IPS-18c (cell line): ENCODE results near the gene CAPN8.
"Not testable (repeated sequence)": the region's sequence is repeated elsewhere in the genome, so short reads cannot be mapped to it uniquely, and the experiment has no call there.

Experiments used
- H3K4me3 ChIP-seq: 2 replicates; pipeline ENCODE4 v1.7.0; 2013; ENCODE audit warnings: low read depth, mild to moderate bottlenecking, low read length, moderate library complexity; ENCODE audit not compliant: insufficient read depth
- H3K9me3 ChIP-seq: one replicate; pipeline ENCODE4 v1.6.1; 2013; ENCODE audit warnings: mild to moderate bottlenecking, low read length, moderate library complexity; ENCODE audit not compliant: control insufficient read depth, insufficient read depth

CAPN8 gene

DNA sequence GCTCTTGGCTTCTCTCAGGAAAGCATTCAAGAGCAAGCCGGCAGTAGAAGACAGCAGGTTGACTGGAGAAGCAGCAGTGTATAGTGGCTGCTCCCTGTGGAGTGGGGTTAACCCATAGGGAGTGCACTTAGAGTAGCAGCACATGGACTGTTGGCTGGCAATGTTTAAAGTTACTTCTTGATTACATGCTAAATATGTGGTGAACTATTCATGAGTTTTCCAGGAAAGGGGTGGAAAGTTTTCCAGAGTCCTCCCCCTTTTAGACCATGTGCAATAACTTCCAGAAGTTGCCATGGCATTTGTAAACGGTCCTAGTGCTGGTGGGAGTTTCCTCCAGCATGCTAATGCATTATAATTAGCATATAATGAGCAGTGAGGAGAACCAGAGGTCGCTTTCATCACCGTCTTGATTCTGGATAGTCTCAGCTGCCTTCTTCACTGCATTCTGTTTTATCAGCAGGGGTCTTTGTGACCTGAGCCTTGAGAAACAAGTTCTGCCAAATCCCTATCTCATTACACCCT, 140.5 kb downstream of the CAPN8 start:
- Histone ChIP-seq H3K4me3 (no peak overlapping the region), H3K9me3 (peaks cover 2% of the 10 kb centered on the region)

- Histone ChIP-seq H3K9me3 (peaks cover 2% of the 10 kb centered on the region), H3K4me3 (no peak overlapping the region)
Measured at GRCh38 chr1:223521150-223521549, 144.4 kb downstream of the CAPN8 start.

DNA sequence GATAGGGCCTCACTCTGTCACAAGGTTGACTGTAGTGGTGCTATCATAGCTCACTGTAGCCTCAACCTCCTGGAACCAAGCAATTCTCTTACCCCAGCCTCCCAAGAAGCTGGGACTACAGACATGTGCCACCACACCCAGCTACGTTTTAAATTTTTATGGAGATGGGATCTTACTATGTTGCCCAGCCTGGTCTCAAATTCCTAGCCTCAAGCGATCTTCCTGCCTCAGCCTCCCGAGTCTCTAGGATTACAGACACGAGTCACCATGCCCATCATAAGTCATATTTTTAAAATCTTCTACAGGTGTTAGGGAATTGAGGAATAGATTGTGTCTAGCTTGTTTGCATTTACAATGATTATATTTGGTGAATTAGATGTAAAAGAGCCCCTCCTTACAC, 145.3 kb downstream of the CAPN8 start:
- Histone ChIP-seq H3K9me3 (peaks cover 2% of the 10 kb centered on the region), H3K4me3 (no peak overlapping the region)

DNA sequence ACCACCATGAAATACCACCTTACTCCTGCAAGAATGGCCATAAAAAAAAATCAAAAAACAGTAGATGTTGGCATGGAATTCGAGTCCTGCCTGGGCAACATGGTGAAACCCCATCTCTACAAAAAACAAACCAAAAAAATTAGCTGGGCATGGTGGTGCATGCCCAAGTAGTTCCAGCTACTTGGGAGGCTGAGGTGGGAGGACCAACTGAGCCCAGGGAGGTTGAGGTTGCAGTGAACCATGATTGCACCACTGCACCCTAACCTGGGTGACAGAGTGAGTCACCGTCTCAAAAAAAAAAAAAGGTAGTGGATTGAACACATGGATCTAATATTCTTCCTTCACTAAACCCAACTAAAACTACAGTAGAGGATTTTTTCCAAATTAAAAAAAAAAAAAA, 146.4 kb downstream of the CAPN8 start:
- H3K9me3 ChIP-seq, result peaks cover 2% of the 10 kb centered on the region
- no peak overlapping the region for H3K4me3 ChIP-seq

DNA sequence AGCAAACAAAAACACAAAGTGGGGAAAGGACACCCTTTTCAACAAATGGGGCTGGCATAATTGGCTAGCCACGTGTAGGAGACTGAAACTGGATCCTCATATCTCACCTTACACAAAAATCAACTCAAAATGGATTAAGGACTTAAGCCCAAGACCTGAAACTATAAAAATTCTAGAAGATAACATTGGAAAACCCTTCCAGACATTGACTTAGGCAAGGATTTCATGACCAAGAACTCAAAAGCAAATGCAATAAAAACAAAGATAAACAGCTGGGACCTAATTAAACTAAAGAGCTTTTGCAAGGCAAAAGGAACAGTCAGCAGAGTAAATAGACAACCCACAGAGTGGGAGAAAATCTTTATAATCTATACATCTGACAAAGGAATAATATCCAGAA, 146.9 kb downstream of the CAPN8 start:
- H3K4me3 ChIP-seq, H3K9me3 ChIP-seq: not testable (repeated sequence)

GRCh38 chr1:223515926-223516325, 149.6 kb downstream of the CAPN8 start:
- Histone ChIP-seq H3K4me3 (no peak overlapping the region), H3K9me3 (no peaks in the 10 kb centered on the region)

GRCh38 chr1:223515421-223515820, 150.1 kb downstream of the CAPN8 start:
- H3K4me3 ChIP-seq, result no peak overlapping the region

GRCh38 chr1:223514644-223515043, 150.9 kb downstream of the CAPN8 start:
- Histone ChIP-seq H3K4me3 (no peak overlapping the region), H3K9me3 (no peaks in the 10 kb centered on the region)

More at GRCh38 chr1:223515421-223515820, 150.1 kb downstream of the CAPN8 start:
- no peaks in the 10 kb centered on the region for H3K9me3 ChIP-seq

GRCh38 chr1:223513309-223513708, 152.2 kb downstream of the CAPN8 start:
- no peaks in the 10 kb centered on the region for H3K9me3 ChIP-seq

GRCh38 chr1:223512057-223512456, 153.4 kb downstream of the CAPN8 start:
- Histone ChIP-seq H3K9me3 (no peaks in the 10 kb centered on the region), H3K4me3 (no peak overlapping the region)

More at GRCh38 chr1:223513309-223513708, 152.2 kb downstream of the CAPN8 start:
- no peak overlapping the region for H3K4me3 ChIP-seq

GRCh38 chr1:223508796-223509195, 156.7 kb downstream of the CAPN8 start:
- H3K4me3 ChIP-seq, result no peak overlapping the region
- peaks cover 2% of the 10 kb centered on the region for H3K9me3 ChIP-seq

GRCh38 chr1:223504741-223505140, 160.8 kb downstream of the CAPN8 start:
- Histone ChIP-seq H3K9me3 (peaks cover 2% of the 10 kb centered on the region), H3K4me3 (no peak overlapping the region)

DNA sequence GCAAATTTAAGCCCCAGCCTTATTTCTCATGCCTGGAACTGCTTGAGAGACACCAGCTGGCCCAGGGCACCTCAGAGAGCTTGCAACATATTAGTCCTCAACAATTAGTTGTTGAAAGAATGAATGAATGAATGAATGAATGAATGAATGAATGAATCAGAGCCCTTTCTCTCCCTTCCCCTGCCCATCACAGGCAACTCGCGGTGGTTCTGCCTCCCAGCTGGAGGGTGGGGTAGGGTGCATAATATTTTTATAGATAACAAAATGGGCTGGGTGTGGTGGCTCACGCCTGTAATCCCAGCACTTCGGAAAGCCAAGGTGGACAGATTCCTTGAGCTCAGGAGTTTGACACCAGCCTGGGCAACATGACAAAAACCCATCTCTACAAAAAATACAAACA, 162.2 kb downstream of the CAPN8 start:
- H3K4me3 ChIP-seq, result no peak overlapping the region
- H3K9me3 ChIP-seq, result peaks cover 2% of the 10 kb centered on the region

DNA sequence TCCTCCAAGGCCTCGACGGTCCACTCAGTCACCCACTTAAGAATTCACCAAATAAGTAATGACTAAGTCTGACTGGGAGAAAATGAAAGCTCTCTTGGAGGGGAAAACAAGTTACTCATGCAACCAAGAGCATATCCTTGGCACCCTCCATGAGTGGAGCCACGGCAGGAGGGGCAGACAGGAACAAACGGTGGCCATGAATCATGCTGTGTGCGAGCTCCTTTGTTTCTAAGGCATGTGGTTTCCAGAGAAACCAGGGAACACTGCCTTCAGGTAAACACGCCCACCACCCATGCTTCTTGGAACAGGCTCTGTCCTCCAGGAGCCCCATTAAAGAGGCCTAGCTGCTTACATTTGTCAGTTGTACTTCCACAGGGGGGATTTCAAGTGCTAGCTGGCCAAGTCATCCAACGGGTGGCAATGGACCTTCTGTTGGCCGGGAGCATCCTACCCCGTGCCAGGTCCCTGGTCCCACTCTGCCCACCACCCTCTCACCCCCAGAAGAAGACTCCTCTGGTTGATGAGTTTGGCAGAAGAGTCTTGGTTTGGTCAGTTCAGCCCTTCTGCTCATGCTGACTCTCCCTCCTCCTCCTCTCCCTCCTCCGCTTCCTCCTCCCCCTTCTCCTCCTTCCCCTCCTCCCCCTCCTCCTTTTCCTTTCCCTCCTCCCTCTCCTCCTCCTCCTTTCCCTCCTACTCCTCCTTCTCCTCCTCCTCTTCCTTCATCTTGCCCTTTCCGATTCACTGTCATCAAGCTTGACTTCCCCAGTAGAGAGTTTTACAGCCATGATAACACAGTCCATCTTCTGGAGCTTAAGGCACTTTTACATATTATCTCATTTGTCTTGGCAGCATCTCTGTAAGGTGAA, 164.7 kb downstream of the CAPN8 start:
- H3K9me3 ChIP-seq, result no peaks in the 10 kb centered on the region
- H3K4me3 ChIP-seq, result no peak overlapping the region; the same call in 1 of the 2 replicates

DNA sequence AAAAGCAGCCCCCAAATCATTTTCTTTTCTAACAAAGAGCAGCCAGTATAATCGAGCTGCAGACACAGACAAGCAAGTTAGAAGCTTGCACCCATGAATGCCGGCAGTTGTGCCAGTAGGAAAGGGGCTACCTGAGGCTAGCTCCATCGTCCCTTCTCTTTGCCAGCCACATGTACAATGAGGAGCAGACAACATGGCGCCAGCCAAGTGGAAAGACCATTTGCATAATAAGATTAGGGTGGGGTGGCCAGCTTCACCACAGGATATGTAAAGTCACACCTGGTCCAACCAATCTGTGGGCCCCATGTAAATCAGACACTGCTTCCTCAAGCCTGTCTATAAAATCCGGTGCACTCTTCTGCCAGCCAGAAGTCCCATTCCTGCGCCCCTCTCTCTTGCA, 168.6 kb downstream of the CAPN8 start:
- H3K9me3 ChIP-seq, result peaks cover 2% of the 10 kb centered on the region

DNA sequence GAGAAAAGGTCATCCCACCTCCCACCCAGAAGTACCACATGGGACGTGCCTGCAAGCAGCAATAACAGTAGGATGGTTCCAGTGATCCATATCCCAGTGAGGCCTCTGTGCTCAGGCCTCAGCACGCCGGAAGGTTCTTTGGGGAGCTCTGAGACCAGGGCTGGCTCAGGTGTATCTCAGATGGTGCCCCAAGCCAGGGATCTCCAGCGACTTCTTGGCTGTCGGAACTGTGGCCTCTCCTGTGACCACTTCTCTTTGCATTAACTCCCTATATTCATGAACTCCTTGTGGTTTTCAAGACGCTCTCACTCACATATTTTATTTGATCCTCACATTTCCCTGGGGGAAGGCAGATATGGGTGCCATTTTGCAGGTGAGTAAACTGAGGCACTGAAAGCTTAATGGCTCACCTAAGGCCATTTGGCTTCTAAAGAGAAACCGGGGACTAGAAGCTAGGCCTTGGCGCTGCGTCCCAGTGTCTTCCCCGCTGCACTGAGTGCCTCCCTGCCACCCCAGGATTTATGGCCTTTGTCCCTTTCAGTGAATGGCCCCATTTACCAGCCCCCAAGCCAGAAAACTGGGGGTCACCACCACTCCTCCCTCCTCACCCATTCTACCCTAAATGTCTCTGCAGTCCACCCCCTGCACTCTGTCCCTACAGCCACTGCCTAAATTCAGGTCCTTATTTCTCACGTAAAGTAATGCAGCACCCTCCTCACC, 170.4 kb downstream of the CAPN8 start:
- no peak overlapping the region for H3K4me3 ChIP-seq
- H3K9me3 ChIP-seq, result peaks cover 2% of the 10 kb centered on the region

More for the DNA sequence above, 168.6 kb downstream of the CAPN8 start:
- H3K4me3 ChIP-seq, result no peak overlapping the region

- Histone ChIP-seq H3K9me3 (peaks cover 2% of the 10 kb centered on the region), H3K4me3 (no peak overlapping the region)
Measured at GRCh38 chr1:223492044-223492443, 173.5 kb downstream of the CAPN8 start.
